Activated T-cell treated with anti-CD3 and anti-CD28 coated beads, Interleukin-2, amount 50 U/mL, for 48 hours (primary cell): Measurements from ENCODE around the gene C17orf75.
"Not testable (repeated sequence)": the region's sequence is repeated elsewhere in the genome, so short reads cannot be mapped to it uniquely, and the experiment has no call there.

ENCODE experiments used
- DNase-seq, 2 experiments: peaks; one replicate each; pipeline ENCODE4 v3.0.0-alpha.2; 2020

The C17orf75 gene

DNA sequence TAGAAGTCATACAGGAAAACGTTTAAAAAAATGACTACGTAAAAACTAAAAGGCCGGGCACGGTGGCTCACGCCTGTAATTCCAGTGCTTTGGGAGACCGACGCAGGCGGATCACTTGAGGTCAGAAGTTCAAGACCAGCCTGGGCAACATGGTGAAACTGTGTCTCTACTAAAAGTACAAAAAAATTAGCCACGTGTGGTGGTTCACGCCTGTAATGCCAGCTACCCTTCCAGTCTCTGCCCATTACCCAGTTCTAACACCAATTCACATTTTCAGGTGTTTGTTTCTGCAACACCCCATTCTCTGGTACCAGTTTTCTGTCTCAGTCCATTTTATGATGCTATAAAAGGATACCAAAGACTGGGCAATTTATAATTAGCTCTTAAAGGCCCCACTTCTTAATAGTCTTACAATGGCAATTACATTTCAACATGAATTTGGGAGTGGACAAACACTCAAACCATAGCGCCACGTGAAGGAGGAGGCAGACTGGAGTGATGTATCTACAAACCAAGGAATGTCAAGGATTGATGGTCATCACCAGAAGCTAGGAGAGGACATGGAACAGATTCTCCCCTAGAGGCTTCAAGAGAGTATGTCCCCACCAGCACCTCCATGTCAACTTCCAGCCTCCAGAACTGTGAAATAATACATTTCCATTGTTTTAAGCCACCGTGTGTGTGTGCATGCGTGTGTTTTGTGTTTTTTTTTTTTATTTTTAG lies 791 bp upstream of the C17orf75 start:
- peak in 1 of 2 experiments; percentile 18 for DNase-seq

DNA sequence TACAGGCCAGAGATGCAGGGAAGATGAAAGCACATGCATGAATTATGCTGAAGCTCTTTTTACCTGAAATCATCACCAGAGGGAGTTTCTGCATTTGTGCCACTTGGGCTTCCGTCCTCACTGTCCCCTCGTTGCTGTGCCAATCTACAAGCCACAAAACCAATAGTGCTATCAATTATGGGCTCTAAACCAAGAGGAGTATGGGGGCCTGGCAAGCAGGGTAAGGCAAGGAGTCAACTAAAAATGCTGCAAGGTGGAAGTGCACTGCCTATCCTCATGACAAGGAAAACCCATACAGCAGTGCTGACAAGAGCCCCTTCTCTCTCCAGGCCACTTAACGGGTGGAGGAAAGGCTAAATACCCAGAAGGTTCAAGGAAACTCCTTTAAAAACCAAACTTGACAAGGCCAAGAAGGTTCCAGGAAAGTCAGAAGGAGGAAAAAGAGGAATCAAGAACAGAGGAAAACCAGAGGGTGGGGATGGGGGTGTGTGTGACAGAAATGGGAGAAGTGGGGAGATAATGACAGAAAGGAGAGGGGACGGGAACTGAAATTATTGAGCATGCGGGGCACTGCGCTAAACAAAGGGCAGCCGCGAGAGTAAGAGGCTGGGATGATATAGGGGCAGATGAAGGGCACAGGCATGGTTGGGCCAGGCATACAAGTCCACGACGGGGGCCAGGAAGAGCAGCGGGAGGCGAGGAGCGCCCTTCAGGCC lies 674 bp downstream of the C17orf75 start:
- peak; percentile 60 to 69 for DNase-seq

DNA sequence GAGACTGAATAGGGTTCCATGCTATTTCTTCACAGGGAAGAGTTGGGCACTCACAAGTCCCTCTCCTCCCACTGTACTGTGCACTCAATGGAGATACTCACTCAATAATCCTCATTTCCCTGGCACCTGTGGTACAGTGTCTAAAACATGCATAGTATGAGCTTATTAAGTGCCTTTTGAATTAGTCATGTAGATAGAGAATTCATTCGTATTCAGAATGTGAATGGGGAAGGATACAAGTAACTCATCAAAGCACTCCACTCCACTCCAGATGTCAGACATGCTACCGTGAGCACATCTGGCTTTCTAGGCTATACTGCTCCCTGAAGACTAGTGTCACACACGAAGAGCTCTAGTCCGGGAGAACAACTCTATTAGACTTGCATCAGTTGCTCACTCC lies 6.3 kb downstream of the C17orf75 start:
- DNase-seq, result no peak

GRCh38 chr17:32335046-32335445 lies 6.9 kb downstream of the C17orf75 start:
- no peak for DNase-seq

- DNase-seq, result no peak
These were observed 8.8 kb downstream of the C17orf75 start for GRCh38 chr17:32333187-32333586.

DNA sequence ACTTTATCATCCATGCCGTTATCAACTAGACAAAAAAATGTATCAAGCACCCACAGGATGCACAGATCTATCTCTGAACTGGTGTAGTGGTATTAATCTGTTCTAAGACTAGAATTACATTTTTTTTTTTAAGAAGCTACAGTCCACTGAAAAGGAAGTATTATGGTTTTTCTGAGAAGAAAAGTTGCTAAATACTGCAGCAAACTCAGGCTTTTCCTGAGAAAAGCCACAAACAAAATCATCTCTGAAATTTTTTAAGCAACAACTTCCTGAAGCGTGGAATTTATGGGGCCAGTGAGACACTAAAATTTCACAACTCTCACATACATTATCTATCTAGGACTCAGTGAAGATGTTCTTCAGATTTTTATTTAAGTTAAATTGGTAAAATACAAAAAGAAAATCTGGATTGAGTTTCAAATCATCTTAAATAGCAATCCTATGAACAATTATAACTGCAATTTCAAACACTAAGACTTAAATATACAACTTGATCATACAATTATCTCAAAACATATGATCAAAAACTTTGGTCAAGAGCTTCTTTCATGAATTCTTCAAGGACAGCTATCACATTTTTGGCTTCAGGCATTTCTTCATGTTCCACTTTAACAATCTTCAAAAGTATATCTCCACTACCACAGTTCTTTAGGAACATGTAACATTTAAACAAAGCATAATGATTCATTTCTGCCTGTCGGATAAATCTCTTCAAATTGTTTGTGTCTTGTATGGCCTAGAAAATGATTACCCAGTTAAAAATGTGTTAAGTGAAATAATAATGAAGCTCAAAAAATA lies 10.5 kb downstream of the C17orf75 start:
- no peak for DNase-seq

- DNase-seq, result no peak
These were observed 11.8 kb downstream of the C17orf75 start for GRCh38 chr17:32330147-32330546.

DNA sequence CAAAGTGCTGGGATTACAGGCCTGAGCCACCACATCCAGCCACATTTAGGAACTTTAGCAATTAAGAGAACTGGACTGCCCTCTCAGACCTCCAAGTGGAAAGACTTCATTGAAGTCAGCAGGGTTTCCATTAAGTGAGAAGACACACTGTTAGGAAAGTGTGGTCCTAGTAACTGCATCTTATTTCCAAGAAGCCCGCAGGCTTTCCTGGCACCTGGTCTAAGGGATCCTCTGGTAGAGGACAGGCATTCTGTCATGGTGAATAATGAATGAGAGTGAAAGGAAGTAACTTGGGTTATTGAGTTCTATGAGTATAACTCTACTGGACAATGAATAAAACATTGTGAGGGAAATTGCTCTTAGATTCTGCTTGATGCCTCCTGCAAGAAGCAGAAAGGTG lies 14.1 kb downstream of the C17orf75 start:
- no peak for DNase-seq

DNA sequence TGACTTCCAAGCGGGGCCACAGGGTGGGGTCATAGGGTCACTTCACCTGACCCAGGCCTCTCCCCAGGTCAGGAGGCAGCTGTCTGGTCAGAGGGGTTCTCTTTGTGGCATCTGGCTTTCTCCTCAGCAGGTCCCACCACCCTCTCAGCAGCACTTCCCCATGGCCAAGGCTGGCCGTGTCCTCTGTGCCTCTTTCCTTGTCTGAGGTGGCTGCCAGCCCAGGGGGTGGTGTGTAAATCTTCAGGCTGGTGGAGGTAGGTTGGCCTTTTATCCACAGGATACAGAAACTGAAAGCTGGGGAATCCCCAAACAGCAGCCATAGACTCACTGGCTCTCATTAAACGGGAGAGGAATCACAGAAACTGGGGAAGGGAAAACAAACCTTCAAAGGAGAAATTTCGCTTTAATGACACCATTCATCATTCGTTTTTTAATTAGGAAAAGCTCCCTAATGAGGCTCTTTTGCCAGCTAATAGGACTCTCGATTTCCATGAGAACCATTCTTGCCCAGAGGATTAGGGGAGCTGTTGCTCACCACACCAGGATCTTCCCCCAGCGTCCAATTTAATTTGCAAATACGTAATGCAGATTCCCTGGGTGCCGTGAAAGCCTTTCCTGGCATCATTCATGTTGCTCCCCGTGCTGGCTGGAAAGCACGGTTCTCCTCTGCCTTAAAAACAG lies 18.0 kb downstream of the C17orf75 start:
- peak in 1 of 2 experiments; percentile 24 for DNase-seq

DNA sequence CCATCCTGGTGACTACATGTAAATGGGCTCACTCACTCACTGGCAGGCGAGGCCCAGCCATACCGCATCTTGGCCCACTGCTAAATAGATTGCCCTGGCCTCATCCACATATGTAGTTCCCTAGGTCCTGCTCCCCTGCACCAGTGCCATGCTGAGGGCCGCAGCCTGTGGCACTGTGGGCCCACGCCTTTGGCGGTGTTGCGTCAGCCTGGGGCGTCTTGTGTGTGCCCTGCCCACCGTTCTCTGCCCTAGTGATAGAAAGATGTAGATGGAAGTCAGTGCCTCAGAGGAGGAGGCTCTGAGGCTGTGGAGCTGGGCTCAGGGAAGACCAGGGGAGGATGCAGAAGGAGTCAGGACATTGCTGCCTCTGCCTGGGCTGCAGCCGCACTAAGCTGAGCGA lies 18.9 kb downstream of the C17orf75 start:
- DNase-seq, result no peak

- no peak for DNase-seq
These were observed 21.1 kb downstream of the C17orf75 start for GRCh38 chr17:32320847-32321246.

DNA sequence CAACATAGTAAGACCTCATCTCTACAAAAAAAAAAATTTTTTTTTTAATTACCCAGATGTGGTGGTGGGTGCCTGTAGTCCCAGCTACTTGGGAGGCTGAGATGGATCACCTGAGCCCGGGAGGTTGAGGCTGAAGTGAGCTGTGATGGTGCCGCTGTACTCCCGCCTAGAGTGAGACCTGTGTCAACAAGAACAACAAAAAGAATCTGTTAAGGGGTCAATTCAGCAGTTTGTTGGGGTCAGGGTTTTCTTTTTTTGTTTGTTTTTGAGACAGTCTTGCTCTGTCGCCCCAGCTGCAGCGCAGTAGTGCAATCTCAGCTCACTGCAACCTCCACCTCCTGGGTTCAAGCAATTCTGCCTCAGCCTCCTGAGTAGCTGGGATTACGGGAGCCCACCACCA lies 21.9 kb downstream of the C17orf75 start:
- DNase-seq, result not testable (repeated sequence)

GRCh38 chr17:32319548-32319905 lies 22.4 kb downstream of the C17orf75 start:
- DNase-seq, result peak; percentile 89 to 91

- DNase-seq, result no peak
These were observed 23.9 kb downstream of the C17orf75 start for GRCh38 chr17:32318071-32318470.

DNA sequence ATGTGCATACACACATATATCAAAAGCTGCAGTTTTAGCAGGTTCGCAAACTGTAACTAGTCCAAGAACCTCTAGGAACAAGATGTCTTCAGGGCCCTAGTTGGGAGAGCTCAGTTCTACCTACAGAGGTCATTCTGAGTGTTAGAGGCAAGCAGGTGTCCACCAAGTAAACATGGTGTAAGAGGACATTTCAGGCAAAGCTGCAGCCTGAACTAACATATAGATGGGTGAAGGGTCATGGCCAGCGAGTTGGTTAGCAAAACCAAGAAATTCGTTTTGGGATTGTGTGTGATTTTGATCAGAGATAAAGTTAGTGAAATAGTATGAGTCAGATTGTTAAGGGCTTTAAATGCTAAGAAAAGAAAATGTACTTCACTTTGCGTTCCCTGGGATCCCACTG lies 24.6 kb downstream of the C17orf75 start:
- DNase-seq, result no peak

DNA sequence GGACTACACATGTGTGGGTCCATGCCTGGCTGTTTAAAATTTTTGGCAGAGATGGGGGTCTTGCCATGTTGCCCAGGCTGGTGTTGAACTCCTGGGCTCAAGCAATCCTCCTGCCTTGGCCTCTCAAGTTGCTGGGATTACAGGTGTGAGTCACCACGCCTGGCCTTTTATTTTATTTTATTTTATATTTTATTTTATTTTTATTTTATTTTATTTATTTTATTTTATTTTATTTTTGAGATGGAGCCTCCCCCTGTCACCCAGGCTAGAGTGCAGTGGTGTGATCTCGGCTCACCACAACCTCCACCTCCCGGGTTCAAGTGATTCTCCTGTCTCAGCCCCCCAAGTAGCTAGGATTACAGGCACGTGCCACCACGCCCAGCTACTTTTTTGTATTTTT lies 25.3 kb downstream of the C17orf75 start:
- not testable (repeated sequence) for DNase-seq

DNA sequence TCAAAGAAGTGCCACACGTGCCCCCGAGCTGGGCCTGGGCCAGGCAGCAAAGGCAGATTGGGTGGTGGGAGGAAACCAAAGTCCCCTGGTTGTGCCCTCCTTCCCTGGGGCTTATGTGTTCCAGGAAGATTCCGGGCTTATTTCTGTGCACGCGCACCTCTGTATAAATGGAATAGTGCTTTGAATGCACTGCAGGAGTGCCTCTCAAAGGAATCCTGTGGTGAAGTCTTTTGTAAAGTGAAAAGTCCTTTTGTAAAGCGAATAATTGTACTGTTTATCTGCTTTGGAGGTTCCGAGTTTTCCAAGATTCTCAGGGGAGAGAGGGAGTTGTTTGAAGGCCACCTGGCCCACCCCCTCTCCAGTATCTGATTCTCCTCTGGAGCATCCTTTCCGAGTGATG lies 26.8 kb downstream of the C17orf75 start:
- no peak for DNase-seq

- no peak for DNase-seq
These were observed 27.3 kb downstream of the C17orf75 start for GRCh38 chr17:32314636-32315035.

GRCh38 chr17:32311028-32311536 lies 30.9 kb downstream of the C17orf75 start:
- no peak for DNase-seq

GRCh38 chr17:32307658-32308057 lies 34.3 kb downstream of the C17orf75 start:
- no peak for DNase-seq

- no peak for DNase-seq
These were observed 36.9 kb downstream of the C17orf75 start for GRCh38 chr17:32305049-32305448.

GRCh38 chr17:32303781-32304288 lies 38.1 kb downstream of the C17orf75 start:
- no peak for DNase-seq
